ENCODE data around the gene TOGARAM2. TPM values are rescaled to one million over a fixed set of nuclear protein-coding genes. Genes with fewer than 3 reads are reported as not detected.
A peak's percentile ranks its signal among the peaks of the same experiment; 100 is the strongest.

TOGARAM2 gene
- total RNA-seq, 2 donors from 2014 or later: 0.86 to 4.2 TPM

GRCh38 chr2:28952836-28953211 is 28.3 kb upstream of the TOGARAM2 start:
- Mint-ChIP-seq H3K36me3 (ENCODE audit: low read depth) (peaks cover 26% of the 10 kb centered on the region), H3K4me1 (peaks cover 17% of the 10 kb centered on the region), H3K4me3 (no peak overlapping the region), H3K27ac (peak overlapping the region; percentile 24), H3K9me3 (peaks cover 25% of the 10 kb centered on the region), H3K27me3 (ENCODE audit: insufficient read depth) (no peaks in the 10 kb centered on the region)
- peaks cover 24% of the 10 kb centered on the region for H3K9me3 ChIP-seq (ENCODE audit: control insufficient read depth, low read length)
- H3K36me3 ChIP-seq (ENCODE audit: control insufficient read depth, insufficient read depth, low read length): peaks cover 22% of the 10 kb centered on the region
- H3K27ac ChIP-seq (ENCODE audit: low read depth, low read length): no peak overlapping the region
- 73 to 87% methylated on average over 4 to 6 of the region's 6 CpGs for WGBS, 2 experiments (ENCODE audit: insufficient coverage in 1 of 2, insufficient read length in 1 of 2)
- H3K4me1 ChIP-seq (ENCODE audit: control insufficient read depth, insufficient read depth, low read length): no peaks in the 10 kb centered on the region
- H3K27me3 ChIP-seq (ENCODE audit: control insufficient read depth, insufficient read depth, low read length, poor library complexity, severe bottlenecking): no peaks in the 10 kb centered on the region
- TF ChIP-seq CTCF (conservative IDR thresholded peaks at IDR 0.05): peak; percentile 45
- DNase-seq: no peak
- H3K9ac ChIP-seq (ENCODE audit: extremely low read depth, low read length, poor library complexity, severe bottlenecking): no peak overlapping the region
- no peak overlapping the region for H3K4me3 ChIP-seq (ENCODE audit: low read length)

GRCh38 chr2:28955467-28955866 is 25.6 kb upstream of the TOGARAM2 start:
- Mint-ChIP-seq H3K9me3 (peaks cover under 1% of the 10 kb centered on the region), H3K27me3 (ENCODE audit: insufficient read depth) (no peaks in the 10 kb centered on the region), H3K36me3 (ENCODE audit: low read depth) (peaks cover under 1% of the 10 kb centered on the region), H3K4me1 (peaks cover 23% of the 10 kb centered on the region), H3K27ac (no peak overlapping the region), H3K4me3 (no peak overlapping the region)
- Histone ChIP-seq H3K27ac (ENCODE audit: low read depth, low read length) (no peak overlapping the region), H3K9me3 (ENCODE audit: control insufficient read depth, low read length) (no peaks in the 10 kb centered on the region), H3K9ac (ENCODE audit: extremely low read depth, low read length, poor library complexity, severe bottlenecking) (no peak overlapping the region), H3K27me3 (ENCODE audit: control insufficient read depth, insufficient read depth, low read length, poor library complexity, severe bottlenecking) (no peaks in the 10 kb centered on the region), H3K4me3 (ENCODE audit: low read length) (no peak overlapping the region), H3K36me3 (ENCODE audit: control insufficient read depth, insufficient read depth, low read length) (no peaks in the 10 kb centered on the region), H3K4me1 (ENCODE audit: control insufficient read depth, insufficient read depth, low read length) (no peaks in the 10 kb centered on the region)
- 75 to 81% methylated on average over 4 to 5 of the region's 5 CpGs for WGBS, 2 experiments (ENCODE audit: insufficient coverage in 1 of 2, insufficient read length in 1 of 2)
- peak; percentile 73 for DNase-seq
- TF ChIP-seq CTCF (conservative IDR thresholded peaks at IDR 0.05): no peak

- Histone ChIP-seq H3K27me3 (ENCODE audit: control insufficient read depth, insufficient read depth, low read length, poor library complexity, severe bottlenecking) (no peaks in the 10 kb centered on the region), H3K27ac (ENCODE audit: low read depth, low read length) (no peak overlapping the region), H3K9ac (ENCODE audit: extremely low read depth, low read length, poor library complexity, severe bottlenecking) (no peak overlapping the region), H3K4me3 (ENCODE audit: low read length) (no peak overlapping the region), H3K9me3 (ENCODE audit: control insufficient read depth, low read length) (no peaks in the 10 kb centered on the region), H3K4me1 (ENCODE audit: control insufficient read depth, insufficient read depth, low read length) (no peaks in the 10 kb centered on the region), H3K36me3 (ENCODE audit: control insufficient read depth, insufficient read depth, low read length) (no peaks in the 10 kb centered on the region)
- DNase-seq: peak; percentile 91
- TF ChIP-seq CTCF (conservative IDR thresholded peaks at IDR 0.05): peak; percentile 63
- H3K27me3 Mint-ChIP-seq (ENCODE audit: insufficient read depth): no peaks in the 10 kb centered on the region
- no peaks in the 10 kb centered on the region for H3K36me3 Mint-ChIP-seq (ENCODE audit: low read depth)
- 48 to 51% methylated on average over 11 of the region's 11 CpGs for WGBS, 2 experiments (ENCODE audit: insufficient coverage in 1 of 2, insufficient read length in 1 of 2)
- no peaks in the 10 kb centered on the region for H3K9me3 Mint-ChIP-seq
- H3K4me1 Mint-ChIP-seq: peaks cover 27% of the 10 kb centered on the region
- H3K27ac Mint-ChIP-seq: peak overlapping the region; percentile 80
- H3K4me3 Mint-ChIP-seq: peak overlapping the region; percentile 45
Measured at GRCh38 chr2:28956415-28956826, 24.7 kb upstream of the TOGARAM2 start.

All from endodermal cell (in vitro differentiated cells).